Mesodermal cell (in vitro differentiated cells): ENCODE measurements around the gene PTPRZ1.

Experiments used
- H3K27ac ChIP-seq: 2 replicates; pipeline ENCODE4 v1.7.0; 2013; ENCODE audit warnings: mild to moderate bottlenecking, low read depth, low read length, moderate library complexity; ENCODE audit not compliant: severe bottlenecking
- H3K36me3 ChIP-seq: 2 replicates; pipeline ENCODE4 v1.7.1; 2013; ENCODE audit warnings: mild to moderate bottlenecking, low read length, moderate library complexity; ENCODE audit not compliant: control insufficient read depth, insufficient read depth
- H3K4me1 ChIP-seq: one replicate; pipeline ENCODE4 v1.7.1; 2013; ENCODE audit warnings: mild to moderate bottlenecking, low read length; ENCODE audit not compliant: insufficient read depth, control insufficient read depth, poor library complexity, severe bottlenecking
- H3K4me3 ChIP-seq: 2 replicates; pipeline ENCODE4 v1.7.0; 2013; ENCODE audit warnings: low read length, control low read depth, mild to moderate bottlenecking; ENCODE audit not compliant: insufficient read depth, poor library complexity, severe bottlenecking; ENCODE audit errors: extremely low read depth
- H3K9me3 ChIP-seq: 2 replicates; pipeline ENCODE4 v1.7.1; 2013; ENCODE audit warnings: mild to moderate bottlenecking, low read length, moderate library complexity; ENCODE audit not compliant: control insufficient read depth
- WGBS, 2 experiments: methylation state at CpG; one replicate each; pipeline ENCODE4 v1.1.5; 2013; ENCODE audit warnings: missing lambda C conversion rate in 2 of 2; ENCODE audit not compliant: insufficient coverage in 2 of 2; 5-methylcytosine and 5-hydroxymethylcytosine counted together

PTPRZ1 gene

GRCh38 chr7:122070834-122071233 lies 197.9 kb downstream of the PTPRZ1 start:
- Histone ChIP-seq H3K27ac (no peak overlapping the region), H3K36me3 (no peaks in the 10 kb centered on the region), H3K4me3 (no peak overlapping the region), H3K9me3 (no peaks in the 10 kb centered on the region), H3K4me1 (peaks cover 3% of the 10 kb centered on the region)
- WGBS, 2 experiments, result 100% methylated on average over 1 of the region's 3 CpGs; no CpG with 5 or more reads in 1 of the 2 experiments

GRCh38 chr7:122072272-122072671 lies 199.3 kb downstream of the PTPRZ1 start:
- no peak overlapping the region for H3K27ac ChIP-seq
- no peaks in the 10 kb centered on the region for H3K4me1 ChIP-seq
- H3K9me3 ChIP-seq, result no peaks in the 10 kb centered on the region
- peaks cover 11% of the 10 kb centered on the region for H3K36me3 ChIP-seq
- WGBS, 2 experiments, result 94% methylated on average over 2 of the region's 2 CpGs; no CpG with 5 or more reads in 1 of the 2 experiments
- no peak overlapping the region for H3K4me3 ChIP-seq

- 67% methylated on average over 1 of the region's 6 CpGs; no CpG with 5 or more reads in 1 of the 2 experiments for WGBS, 2 experiments
- Histone ChIP-seq H3K36me3 (peaks cover 19% of the 10 kb centered on the region), H3K4me1 (no peaks in the 10 kb centered on the region), H3K4me3 (no peak overlapping the region), H3K27ac (no peak overlapping the region), H3K9me3 (no peaks in the 10 kb centered on the region)
Observed at GRCh38 chr7:122072924-122073599, 200.1 kb downstream of the PTPRZ1 start.

- WGBS, 2 experiments, result 100% methylated on average over 1 to 2 of the region's 3 CpGs
Observed at GRCh38 chr7:122073635-122074034, 200.7 kb downstream of the PTPRZ1 start.

GRCh38 chr7:122082160-122082559 lies 209.2 kb downstream of the PTPRZ1 start:
- Histone ChIP-seq H3K27ac (no peak overlapping the region), H3K9me3 (no peaks in the 10 kb centered on the region), H3K4me1 (no peaks in the 10 kb centered on the region), H3K36me3 (peaks cover 62% of the 10 kb centered on the region), H3K4me3 (no peak overlapping the region)

More at GRCh38 chr7:122073635-122074034, 200.7 kb downstream of the PTPRZ1 start:
- peaks cover 23% of the 10 kb centered on the region for H3K36me3 ChIP-seq
- no peaks in the 10 kb centered on the region for H3K9me3 ChIP-seq
- no peak overlapping the region for H3K27ac ChIP-seq
- no peak overlapping the region for H3K4me3 ChIP-seq
- no peaks in the 10 kb centered on the region for H3K4me1 ChIP-seq

- Histone ChIP-seq H3K4me1 (no peaks in the 10 kb centered on the region), H3K9me3 (no peaks in the 10 kb centered on the region), H3K36me3 (peaks cover 57% of the 10 kb centered on the region), H3K4me3 (no peak overlapping the region), H3K27ac (no peak overlapping the region)
- 80% methylated on average over 1 of the region's 2 CpGs; no CpG with 5 or more reads in 1 of the 2 experiments for WGBS, 2 experiments
Observed at GRCh38 chr7:122082670-122083069, 209.7 kb downstream of the PTPRZ1 start.

GRCh38 chr7:122092964-122093797 lies 220.2 kb downstream of the PTPRZ1 start:
- no peaks in the 10 kb centered on the region for H3K9me3 ChIP-seq
- WGBS, 2 experiments, result 88 to 100% methylated on average over 3 of the region's 6 CpGs
- no peaks in the 10 kb centered on the region for H3K4me1 ChIP-seq
- H3K4me3 ChIP-seq, result no peak overlapping the region
- H3K36me3 ChIP-seq, result peaks cover 17% of the 10 kb centered on the region
- no peak overlapping the region for H3K27ac ChIP-seq

GRCh38 chr7:122094549-122094948 lies 221.6 kb downstream of the PTPRZ1 start:
- no peak overlapping the region for H3K4me3 ChIP-seq
- no peak overlapping the region for H3K27ac ChIP-seq
- peaks cover 5% of the 10 kb centered on the region for H3K36me3 ChIP-seq
- WGBS, 2 experiments, result 100% methylated on average over 1 of the region's 1 CpG; no CpG with 5 or more reads in 1 of the 2 experiments
- no peaks in the 10 kb centered on the region for H3K4me1 ChIP-seq
- H3K9me3 ChIP-seq, result no peaks in the 10 kb centered on the region

GRCh38 chr7:122095642-122096041 lies 222.7 kb downstream of the PTPRZ1 start:
- Histone ChIP-seq H3K4me1 (no peaks in the 10 kb centered on the region), H3K27ac (no peak overlapping the region), H3K36me3 (peaks cover 4% of the 10 kb centered on the region), H3K9me3 (no peaks in the 10 kb centered on the region), H3K4me3 (no peak overlapping the region)
- WGBS, 2 experiments, result no CpG with 5 or more reads among the region's 4 CpGs

GRCh38 chr7:122100021-122100420 lies 227.1 kb downstream of the PTPRZ1 start:
- WGBS, 2 experiments, result 100% methylated on average over 1 of the region's 3 CpGs; no CpG with 5 or more reads in 1 of the 2 experiments
- peaks cover 11% of the 10 kb centered on the region for H3K9me3 ChIP-seq
- no peaks in the 10 kb centered on the region for H3K4me1 ChIP-seq
- no peak overlapping the region for H3K4me3 ChIP-seq
- H3K36me3 ChIP-seq, result peaks cover 21% of the 10 kb centered on the region
- H3K27ac ChIP-seq, result no peak overlapping the region

GRCh38 chr7:122103064-122103463 lies 230.1 kb downstream of the PTPRZ1 start:
- Histone ChIP-seq H3K9me3 (peaks cover 11% of the 10 kb centered on the region), H3K4me3 (no peak overlapping the region), H3K27ac (no peak overlapping the region), H3K36me3 (peaks cover 26% of the 10 kb centered on the region), H3K4me1 (no peaks in the 10 kb centered on the region)
